GM21515 (cell line): Measurements from ENCODE around the gene DTX2.
"Not testable (repeated sequence)": the region's sequence is repeated elsewhere in the genome, so short reads cannot be mapped to it uniquely, and the experiment has no call there.

Source experiments
- ATAC-seq: cut with Tn5 transposase; IDR thresholded peaks from one replicate; pipeline ENCODE4 v1.9.1; 2021; ENCODE audit not compliant: unreplicated experiment

Gene DTX2

GRCh38 chr7:76442664-76443446 lies 18.7 kb upstream of the DTX2 start:
- not testable (repeated sequence) for ATAC-seq

GRCh38 chr7:76443846-76444245 lies 17.7 kb upstream of the DTX2 start:
- not testable (repeated sequence) for ATAC-seq

DNA sequence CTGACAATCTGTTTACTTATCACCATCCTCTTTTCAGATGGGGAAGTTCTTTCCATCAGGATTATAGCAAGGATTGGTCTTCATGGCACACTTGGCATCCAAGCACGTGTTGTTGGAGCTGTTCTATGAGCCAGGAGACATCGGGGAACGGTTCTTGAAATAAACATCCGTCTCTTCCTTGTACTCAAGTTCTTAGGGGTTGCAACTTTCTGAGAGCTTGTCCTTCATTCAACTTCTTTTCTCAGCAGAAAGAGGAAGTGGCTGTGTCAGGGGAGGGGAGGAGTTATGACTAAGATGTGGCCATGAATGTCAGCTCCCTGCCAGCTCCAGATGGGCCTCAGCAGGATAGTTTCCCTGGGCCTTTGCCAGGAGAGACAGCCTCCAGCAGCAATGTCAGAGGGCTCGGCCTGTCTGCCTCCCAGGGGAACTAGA lies 15.9 kb upstream of the DTX2 start:
- ATAC-seq, result peak; percentile 81

DNA sequence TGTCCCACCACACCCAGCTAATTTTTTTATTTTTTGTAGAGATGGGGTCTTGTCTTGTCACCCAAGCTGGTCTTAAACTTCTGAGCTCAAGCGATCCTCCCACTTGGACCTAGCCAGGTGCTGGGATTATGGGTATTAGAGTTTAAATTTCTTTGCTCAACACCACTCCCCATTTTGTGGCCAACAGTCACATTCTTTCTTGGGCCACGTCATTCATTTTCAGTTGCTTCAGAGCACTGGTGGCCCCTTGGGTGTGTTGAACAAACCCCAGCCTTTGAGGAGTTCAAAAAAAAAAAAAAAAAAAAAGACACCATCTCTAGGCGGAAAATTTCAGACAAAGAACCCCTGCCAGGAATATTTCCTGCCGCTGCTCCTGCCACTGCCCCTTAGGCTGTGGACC lies 4.5 kb upstream of the DTX2 start:
- not testable (repeated sequence) for ATAC-seq

DNA sequence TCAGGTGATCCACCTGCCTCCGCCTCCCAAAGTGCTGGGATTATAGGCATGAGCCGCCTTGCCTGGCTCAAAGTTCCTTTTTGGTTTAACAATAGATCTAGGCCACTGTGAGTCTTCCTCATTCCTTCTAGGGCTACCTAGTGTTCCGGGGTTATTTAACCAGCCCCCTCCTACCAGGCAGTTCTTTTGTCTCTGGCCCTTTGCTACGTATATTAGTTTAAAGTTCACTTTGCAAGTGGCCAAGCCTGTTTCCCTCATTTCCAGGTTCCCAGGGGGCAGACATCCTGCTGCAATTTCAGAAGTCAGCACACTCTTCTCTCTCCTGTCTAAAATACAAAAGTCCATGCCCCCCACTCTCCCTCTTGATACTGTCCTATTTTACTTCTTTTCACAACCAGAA lies 3.0 kb upstream of the DTX2 start:
- not testable (repeated sequence) for ATAC-seq

DNA sequence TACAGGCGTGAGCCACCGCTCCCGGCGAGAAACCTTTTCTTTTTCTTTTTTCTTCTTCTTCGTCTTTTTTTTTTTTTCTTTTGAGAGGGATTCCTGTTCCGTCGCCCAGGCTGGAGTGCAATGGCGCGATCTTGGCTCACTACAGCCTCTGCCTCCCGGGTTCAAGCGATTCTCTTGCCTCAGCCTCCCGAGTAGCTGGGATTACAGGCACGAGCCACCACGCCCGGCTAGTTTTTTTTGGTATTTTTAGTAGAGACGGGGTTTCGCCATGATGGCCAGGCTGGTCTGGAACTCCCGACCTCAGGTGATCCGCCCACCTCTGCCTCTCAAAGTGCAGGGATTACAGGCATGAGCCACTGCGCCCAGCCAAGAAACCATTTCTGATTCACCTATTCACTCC lies 742 bp upstream of the DTX2 start:
- not testable (repeated sequence) for ATAC-seq

DNA sequence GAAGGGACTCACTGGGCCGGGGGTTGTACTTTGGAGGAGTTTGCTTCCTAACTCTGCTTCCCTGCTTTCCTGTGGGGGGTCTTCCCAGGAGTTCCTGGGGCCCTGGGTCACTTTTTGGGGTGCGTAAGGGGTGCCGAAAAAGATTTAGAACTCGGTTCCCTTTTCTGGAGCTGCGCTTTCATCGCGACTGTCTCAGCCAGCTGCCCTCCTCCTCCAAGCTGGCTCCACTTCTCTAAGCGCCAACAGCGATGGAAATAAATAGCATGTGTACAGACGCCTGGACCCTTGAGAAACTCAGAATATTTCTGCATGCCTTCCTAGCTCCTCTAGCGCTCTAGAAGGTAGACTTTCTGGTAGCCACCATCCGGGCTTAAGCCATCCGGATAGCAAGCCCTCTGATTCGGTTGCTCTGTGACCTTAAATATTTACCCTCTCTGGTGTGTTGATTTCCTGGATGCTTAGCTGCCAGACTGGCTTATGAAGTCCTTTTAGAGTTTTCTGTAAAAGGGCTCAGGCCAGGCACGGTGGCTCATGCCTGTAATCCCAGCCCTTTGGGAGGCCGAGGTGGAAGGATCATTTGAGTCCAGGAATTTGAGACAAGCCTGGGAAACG lies 868 bp downstream of the DTX2 start:
- ATAC-seq, result not testable (repeated sequence)

DNA sequence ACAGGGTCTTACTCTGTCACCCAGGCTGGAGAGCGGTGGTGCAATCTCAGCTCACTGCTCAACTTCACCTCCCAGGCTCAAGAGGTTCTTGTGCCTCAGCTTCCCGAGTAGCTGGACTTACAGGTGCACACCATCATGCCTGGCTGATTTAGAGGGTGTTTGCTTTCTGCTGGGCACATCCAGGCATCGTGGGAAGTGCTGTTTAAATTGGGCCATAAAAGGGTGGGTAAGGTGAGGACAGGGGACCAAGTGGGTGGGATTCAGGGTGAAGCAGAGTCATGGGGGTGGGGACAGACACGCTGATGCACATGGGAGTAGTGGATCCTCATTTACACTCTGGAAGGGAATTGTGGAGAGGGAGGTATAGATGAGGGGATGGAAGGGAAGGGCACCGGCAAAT lies 3.5 kb downstream of the DTX2 start:
- not testable (repeated sequence) for ATAC-seq

DNA sequence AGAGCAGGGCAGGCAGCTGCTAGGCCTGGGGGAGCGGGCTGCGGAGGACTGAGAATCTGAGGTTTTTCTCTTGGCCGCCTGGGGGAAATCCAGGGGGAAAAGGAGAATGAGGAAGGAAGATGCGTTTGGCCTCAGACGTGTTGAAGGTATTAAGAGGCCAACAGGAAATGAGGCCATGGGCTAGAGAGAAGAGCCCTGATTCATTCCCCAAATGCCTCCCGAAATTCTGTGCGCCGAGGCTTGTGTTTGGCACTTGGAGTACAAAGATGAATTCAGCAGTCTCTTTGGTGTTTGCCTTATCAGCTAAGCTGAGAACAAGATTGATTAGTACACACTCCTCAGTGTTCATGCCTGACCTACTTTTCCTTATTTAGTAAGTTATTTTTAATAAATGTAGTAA lies 4.4 kb downstream of the DTX2 start:
- ATAC-seq, result not testable (repeated sequence)

DNA sequence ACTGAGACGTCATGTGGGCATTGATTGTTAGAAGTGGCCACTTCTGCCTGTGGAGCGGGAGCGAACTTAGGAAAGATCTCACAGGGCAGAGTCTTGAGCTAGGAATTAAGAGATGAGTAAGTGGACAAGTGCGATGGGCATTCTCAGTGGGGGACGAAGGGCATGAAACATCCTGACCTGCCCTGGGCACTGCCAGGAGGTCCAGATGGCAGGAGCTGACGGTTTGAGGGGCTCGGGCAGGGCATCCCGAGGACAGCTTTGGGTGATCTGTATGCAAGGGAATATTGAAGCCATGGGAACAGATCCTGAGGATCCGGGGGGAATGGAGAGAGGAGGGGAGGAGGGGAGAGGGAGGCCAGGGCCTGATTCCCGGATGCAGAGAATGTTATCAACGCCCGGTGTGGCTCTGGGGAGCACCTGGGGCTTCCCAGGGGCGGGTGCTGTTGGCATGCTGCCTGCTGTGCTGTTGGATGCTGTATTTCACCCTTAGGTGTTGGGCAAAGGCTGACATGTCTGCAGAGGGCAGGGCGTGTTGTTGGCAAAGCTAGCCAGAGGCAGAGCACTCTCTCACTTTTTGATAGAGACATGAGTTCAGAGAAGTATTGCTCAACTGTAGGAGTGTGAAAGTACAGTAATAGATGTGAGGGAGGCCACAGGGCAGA lies 6.4 kb downstream of the DTX2 start:
- not testable (repeated sequence) for ATAC-seq

GRCh38 chr7:76471556-76472221 lies 10.2 kb downstream of the DTX2 start:
- ATAC-seq, result not testable (repeated sequence)

GRCh38 chr7:76473097-76473496 lies 11.6 kb downstream of the DTX2 start:
- not testable (repeated sequence) for ATAC-seq

DNA sequence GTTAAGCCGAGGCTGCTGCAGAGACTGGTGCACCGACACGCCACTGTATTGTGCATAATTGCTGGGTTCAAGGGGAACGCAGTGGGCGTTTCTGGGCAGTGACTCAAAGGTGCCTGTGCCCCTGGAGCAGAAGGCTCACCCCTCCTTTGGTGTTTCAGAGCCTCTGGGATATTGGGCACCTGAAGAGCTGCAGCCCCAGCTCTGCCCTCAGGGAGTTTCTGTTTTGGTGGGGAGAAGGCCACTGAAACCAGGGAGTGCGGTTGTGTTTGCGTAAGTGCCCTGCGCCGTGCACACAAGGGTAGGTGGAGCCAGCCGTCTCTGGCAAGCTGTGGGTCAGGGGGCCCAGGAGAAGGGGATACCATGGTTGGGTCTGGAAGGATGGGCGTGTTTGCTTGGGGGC lies 14.8 kb downstream of the DTX2 start:
- ATAC-seq, result not testable (repeated sequence)

DNA sequence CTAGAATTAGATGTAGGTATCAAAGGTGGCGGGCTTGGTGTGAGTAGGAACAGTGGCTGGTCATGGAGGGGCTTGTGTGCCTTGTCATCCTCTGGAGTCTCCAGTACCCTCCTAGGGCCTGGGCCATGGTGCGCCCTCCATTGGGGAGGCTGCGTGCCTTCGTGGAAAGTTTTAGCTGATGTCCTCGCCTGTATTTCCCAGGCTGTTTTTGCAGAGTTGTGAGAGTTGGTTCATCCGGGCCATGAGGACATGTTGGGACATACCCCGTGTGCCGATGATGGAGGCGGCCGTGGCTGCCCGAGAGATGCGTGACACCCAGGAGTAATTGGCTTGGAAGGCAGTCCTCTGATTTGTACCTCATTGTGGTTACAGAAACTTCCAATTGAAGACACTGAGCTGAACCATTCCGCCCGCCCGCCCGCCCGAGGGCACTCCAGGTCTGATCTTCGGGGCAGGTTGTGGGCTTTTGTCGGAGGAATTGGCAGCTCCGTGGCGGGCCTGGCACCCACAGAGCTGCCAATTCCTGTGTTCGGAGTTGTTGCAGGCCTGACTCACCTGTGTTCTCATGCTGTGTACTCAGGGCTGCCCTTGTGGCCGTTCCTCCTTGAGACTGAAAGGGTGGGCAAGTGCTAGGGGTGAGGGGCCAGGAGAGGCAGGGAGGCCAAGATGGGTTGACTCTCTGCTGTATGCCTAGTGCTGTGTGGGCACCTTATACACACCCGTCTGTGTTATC lies 15.4 kb downstream of the DTX2 start:
- ATAC-seq, result not testable (repeated sequence)

DNA sequence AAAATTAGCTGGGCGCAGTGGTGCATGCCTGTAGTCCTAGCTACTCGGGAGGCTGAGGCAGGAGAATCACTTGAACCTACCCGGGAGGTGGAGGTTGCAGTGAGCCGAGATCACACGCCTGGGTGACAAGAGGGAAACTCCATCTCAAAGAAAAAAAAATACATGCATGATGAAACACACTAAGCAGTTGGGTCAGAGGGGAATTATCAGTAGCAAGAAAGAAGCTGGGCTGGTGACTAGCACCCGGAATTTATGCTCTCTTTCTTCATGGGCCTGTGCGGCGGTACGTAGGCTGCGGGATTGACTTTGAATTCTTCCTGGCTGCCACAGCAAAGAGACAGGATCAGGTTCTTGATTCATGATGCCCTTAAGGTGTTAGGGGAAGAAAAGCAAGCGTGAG lies 18.1 kb downstream of the DTX2 start:
- not testable (repeated sequence) for ATAC-seq

DNA sequence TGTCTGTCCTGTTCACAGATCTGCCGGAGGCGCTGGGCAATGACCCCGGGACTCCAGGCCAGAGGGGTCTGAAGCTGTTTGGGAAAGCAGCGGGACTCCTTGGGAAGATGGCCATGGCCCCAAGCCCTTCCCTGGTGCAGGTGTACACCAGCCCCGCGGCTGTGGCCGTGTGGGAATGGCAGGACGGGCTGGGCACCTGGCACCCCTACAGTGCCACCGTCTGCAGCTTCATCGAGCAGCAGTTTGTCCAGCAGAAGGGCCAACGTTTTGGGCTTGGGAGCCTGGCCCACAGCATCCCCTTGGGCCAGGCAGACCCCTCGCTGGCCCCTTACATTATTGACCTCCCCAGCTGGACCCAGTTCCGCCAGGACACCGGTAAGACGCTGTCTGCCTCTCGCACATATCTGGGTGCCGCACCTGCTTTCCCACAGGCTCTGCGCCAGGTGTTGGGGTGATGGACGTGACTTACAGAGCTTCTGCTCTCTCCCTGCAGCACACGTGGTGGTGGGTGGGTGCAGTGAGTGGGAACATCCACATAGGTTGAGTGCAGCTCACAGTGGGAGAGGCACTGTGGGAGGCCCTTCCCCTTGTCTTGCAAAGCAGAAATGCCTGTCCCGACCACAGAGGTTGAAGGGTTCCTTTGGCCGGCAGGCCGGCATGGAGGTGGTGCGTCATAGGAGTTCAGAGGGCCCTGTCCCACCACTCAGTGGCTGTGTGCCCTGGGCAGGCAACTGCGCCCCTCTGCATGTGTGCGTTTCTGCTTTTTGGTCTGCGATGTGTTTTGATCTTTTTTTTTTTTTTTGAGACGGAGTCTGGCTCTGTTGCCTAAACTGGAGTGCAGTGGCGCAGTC lies 19.1 kb downstream of the DTX2 start:
- not testable (repeated sequence) for ATAC-seq

GRCh38 chr7:76482660-76483059 lies 21.2 kb downstream of the DTX2 start:
- ATAC-seq, result not testable (repeated sequence)

GRCh38 chr7:76483081-76483480 lies 21.6 kb downstream of the DTX2 start:
- not testable (repeated sequence) for ATAC-seq

- not testable (repeated sequence) for ATAC-seq
These were observed 22.9 kb downstream of the DTX2 start for GRCh38 chr7:76484456-76484855.
